ENCODE measurements around the gene BTNL2. TPM values are rescaled to one million over a fixed set of nuclear protein-coding genes. Genes with fewer than 3 reads are reported as not detected.

BTNL2 gene
- not detected in 2 replicates for total RNA-seq
- long read RNA-seq = 0 reads

GRCh38 chr6:32406857-32407256, at the start of gene BTNL2:
TSS of gene BTNL2 (minus strand) at chr6:32407181. CDS start at chr6:32407123, 58 bp downstream.
- no peak within 1 kb of the TSS for H3K4me3 Mint-ChIP-seq (ENCODE audit: low read depth)
- H3K27ac Mint-ChIP-seq = no peak within 1 kb of the TSS
- peaks cover 44% of the 10 kb centered on the region for H3K27me3 Mint-ChIP-seq
- TF ChIP-seq, protein P1, sequence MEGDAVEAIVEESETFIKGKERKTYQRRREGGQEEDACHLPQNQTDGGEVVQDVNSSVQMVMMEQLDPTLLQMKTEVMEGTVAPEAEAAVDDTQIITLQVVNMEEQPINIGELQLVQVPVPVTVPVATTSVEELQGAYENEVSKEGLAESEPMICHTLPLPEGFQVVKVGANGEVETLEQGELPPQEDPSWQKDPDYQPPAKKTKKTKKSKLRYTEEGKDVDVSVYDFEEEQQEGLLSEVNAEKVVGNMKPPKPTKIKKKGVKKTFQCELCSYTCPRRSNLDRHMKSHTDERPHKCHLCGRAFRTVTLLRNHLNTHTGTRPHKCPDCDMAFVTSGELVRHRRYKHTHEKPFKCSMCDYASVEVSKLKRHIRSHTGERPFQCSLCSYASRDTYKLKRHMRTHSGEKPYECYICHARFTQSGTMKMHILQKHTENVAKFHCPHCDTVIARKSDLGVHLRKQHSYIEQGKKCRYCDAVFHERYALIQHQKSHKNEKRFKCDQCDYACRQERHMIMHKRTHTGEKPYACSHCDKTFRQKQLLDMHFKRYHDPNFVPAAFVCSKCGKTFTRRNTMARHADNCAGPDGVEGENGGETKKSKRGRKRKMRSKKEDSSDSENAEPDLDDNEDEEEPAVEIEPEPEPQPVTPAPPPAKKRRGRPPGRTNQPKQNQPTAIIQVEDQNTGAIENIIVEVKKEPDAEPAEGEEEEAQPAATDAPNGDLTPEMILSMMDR (IDR thresholded peaks at IDR 0.05; ENCODE audit: unreplicated experiment) = no peak
- H3K9me3 Mint-ChIP-seq (ENCODE audit: low read depth) = no peaks in the 10 kb centered on the region
- no peaks in the 10 kb centered on the region for H3K36me3 Mint-ChIP-seq (ENCODE audit: insufficient read depth)
- H3K4me1 Mint-ChIP-seq (ENCODE audit: low read depth) = no peaks in the 10 kb centered on the region
- DNase-seq (ENCODE audit: low spot score, unreplicated experiment) = no peak

GRCh38 chr6:32449088-32449736, 42.2 kb upstream of the BTNL2 start:
- peaks cover 38% of the 10 kb centered on the region for H3K27me3 Mint-ChIP-seq

GRCh38 chr6:32447932-32448331, 41.0 kb upstream of the BTNL2 start:
- Mint-ChIP-seq H3K9me3 (ENCODE audit: low read depth) (peaks cover 15% of the 10 kb centered on the region), H3K36me3 (ENCODE audit: insufficient read depth) (peaks cover 3% of the 10 kb centered on the region), H3K4me1 (ENCODE audit: low read depth) (no peaks in the 10 kb centered on the region), H3K4me3 (ENCODE audit: low read depth) (no peak overlapping the region), H3K27me3 (peaks cover 48% of the 10 kb centered on the region), H3K27ac (no peak overlapping the region)
- TF ChIP-seq, protein P1 (IDR thresholded peaks at IDR 0.05; ENCODE audit: unreplicated experiment) = no peak
- DNase-seq (ENCODE audit: low spot score, unreplicated experiment) = no peak

More at GRCh38 chr6:32449088-32449736, 42.2 kb upstream of the BTNL2 start:
- no peak for DNase-seq (ENCODE audit: low spot score, unreplicated experiment)
- Mint-ChIP-seq H3K9me3 (ENCODE audit: low read depth) (peaks cover 19% of the 10 kb centered on the region), H3K4me1 (ENCODE audit: low read depth) (no peaks in the 10 kb centered on the region), H3K4me3 (ENCODE audit: low read depth) (no peak overlapping the region), H3K36me3 (ENCODE audit: insufficient read depth) (peaks cover 3% of the 10 kb centered on the region), H3K27ac (no peak overlapping the region)
- TF ChIP-seq, protein P1 (IDR thresholded peaks at IDR 0.05; ENCODE audit: unreplicated experiment) = no peak

GRCh38 chr6:32445321-32445854, 38.4 kb upstream of the BTNL2 start:
- Mint-ChIP-seq H3K27ac (no peak overlapping the region), H3K9me3 (ENCODE audit: low read depth) (no peaks in the 10 kb centered on the region), H3K27me3 (peaks cover 40% of the 10 kb centered on the region), H3K4me1 (ENCODE audit: low read depth) (no peaks in the 10 kb centered on the region), H3K4me3 (ENCODE audit: low read depth) (no peak overlapping the region), H3K36me3 (ENCODE audit: insufficient read depth) (no peaks in the 10 kb centered on the region)
- no peak for DNase-seq (ENCODE audit: low spot score, unreplicated experiment)
- TF ChIP-seq, protein P1 (IDR thresholded peaks at IDR 0.05; ENCODE audit: unreplicated experiment) = no peak

GRCh38 chr6:32444433-32444832, 37.5 kb upstream of the BTNL2 start:
- TF ChIP-seq, protein P1 (IDR thresholded peaks at IDR 0.05; ENCODE audit: unreplicated experiment) = no peak
- Mint-ChIP-seq H3K9me3 (ENCODE audit: low read depth) (no peaks in the 10 kb centered on the region), H3K27me3 (peaks cover 34% of the 10 kb centered on the region), H3K4me3 (ENCODE audit: low read depth) (no peak overlapping the region), H3K36me3 (ENCODE audit: insufficient read depth) (no peaks in the 10 kb centered on the region), H3K27ac (no peak overlapping the region), H3K4me1 (ENCODE audit: low read depth) (no peaks in the 10 kb centered on the region)
- DNase-seq (ENCODE audit: low spot score, unreplicated experiment) = no peak
